HEK293 (cell line): ENCODE results near the gene CYP27B1.

Experiments used
- EGR2 ChIP-seq: fragments of 450-650 bp; formaldehyde crosslinking; IDR thresholded peaks from 2 replicates; pipeline ENCODE4 v1.5.1; 2016; ENCODE audit warnings: low read depth, missing biosample characterization, missing genetic modification characterization
- HOXD13 ChIP-seq: sonication (generic); formaldehyde crosslinking; IDR thresholded peaks from 2 replicates; pipeline ENCODE4 v1.8.0; 2022; ENCODE audit warnings: missing genetic modification reagents, borderline replicate concordance
- KLF1 ChIP-seq: fragments of 450-650 bp; formaldehyde crosslinking; IDR thresholded peaks from 2 replicates; pipeline ENCODE4 v1.5.1; 2016; ENCODE audit warnings: missing biosample characterization, missing genetic modification characterization
- KLF10 ChIP-seq: fragments of 450-650 bp; IDR thresholded peaks from 2 replicates; pipeline ENCODE4 v1.5.1; 2018; ENCODE audit warnings: missing biosample characterization, mild to moderate bottlenecking, missing genetic modification characterization
- KLF17 ChIP-seq: fragments of 450-650 bp; formaldehyde crosslinking; IDR thresholded peaks from 2 replicates; pipeline ENCODE4 v1.5.1; 2016; ENCODE audit warnings: missing biosample characterization, missing genetic modification characterization
- KLF7 ChIP-seq: fragments of 450-650 bp; formaldehyde crosslinking; IDR thresholded peaks from 2 replicates; pipeline ENCODE4 v1.5.1; 2016; ENCODE audit warnings: missing biosample characterization, missing genetic modification characterization, borderline replicate concordance
- KLF8 ChIP-seq: fragments of 450-650 bp; formaldehyde crosslinking; IDR thresholded peaks from 2 replicates; pipeline ENCODE4 v1.5.1; 2016; ENCODE audit warnings: missing biosample characterization, missing genetic modification characterization
- MEIS1 ChIP-seq: sonication (generic); formaldehyde crosslinking; IDR thresholded peaks from 2 replicates; pipeline ENCODE4 v1.8.1; 2022; ENCODE audit warnings: missing genetic modification reagents, mild to moderate bottlenecking, borderline replicate concordance
- PRDM10 ChIP-seq: fragments of 450-650 bp; formaldehyde crosslinking; IDR thresholded peaks from 2 replicates; pipeline ENCODE4 v1.5.1; 2016; ENCODE audit warnings: missing biosample characterization, missing genetic modification characterization
- ZBTB1 ChIP-seq: fragments of 450-650 bp; formaldehyde crosslinking; IDR thresholded peaks from 2 replicates; pipeline ENCODE4 v1.5.1; 2016; ENCODE audit warnings: missing biosample characterization, missing genetic modification characterization
- ZBTB10 ChIP-seq: fragments of 450-650 bp; formaldehyde crosslinking; IDR thresholded peaks from 2 replicates; pipeline ENCODE4 v1.5.1; 2016; ENCODE audit warnings: missing biosample characterization, missing genetic modification characterization
- ZBTB44 ChIP-seq: fragments of 450-650 bp; IDR thresholded peaks from 2 replicates; pipeline ENCODE4 v1.5.1; 2018; ENCODE audit warnings: missing biosample characterization, mild to moderate bottlenecking, missing genetic modification characterization
- ZBTB48 ChIP-seq: fragments of 450-650 bp; formaldehyde crosslinking; IDR thresholded peaks from 2 replicates; pipeline ENCODE4 v1.5.1; 2016; ENCODE audit warnings: missing biosample characterization, missing genetic modification characterization
- ZBTB6 ChIP-seq: fragments of 450-650 bp; formaldehyde crosslinking; IDR thresholded peaks from 2 replicates; pipeline ENCODE4 v1.5.1; 2017; ENCODE audit warnings: missing biosample characterization, missing genetic modification characterization
- ZNF140 ChIP-seq: fragments of 450-650 bp; formaldehyde crosslinking; IDR thresholded peaks from 2 replicates; pipeline ENCODE4 v1.5.1; 2016; ENCODE audit warnings: missing biosample characterization, missing genetic modification characterization
- ZNF211 ChIP-seq: fragments of 450-650 bp; formaldehyde crosslinking; IDR thresholded peaks from 2 replicates; pipeline ENCODE4 v1.5.1; 2016; ENCODE audit warnings: low read depth, missing biosample characterization, missing genetic modification characterization
- ZNF292 ChIP-seq: fragments of 450-650 bp; formaldehyde crosslinking; IDR thresholded peaks from 2 replicates; pipeline ENCODE4 v1.5.1; 2016; ENCODE audit warnings: low read depth, missing biosample characterization, missing genetic modification characterization, borderline replicate concordance
- ZNF341 ChIP-seq: fragments of 450-650 bp; formaldehyde crosslinking; IDR thresholded peaks from 2 replicates; pipeline ENCODE4; 2016; ENCODE audit warnings: low read depth, missing biosample characterization, missing genetic modification characterization
- ZNF37A ChIP-seq: fragments of 450-650 bp; IDR thresholded peaks from 2 replicates; pipeline ENCODE4 v1.5.1; 2018; ENCODE audit warnings: missing biosample characterization, missing genetic modification characterization
- ZNF416 ChIP-seq: fragments of 450-650 bp; formaldehyde crosslinking; IDR thresholded peaks from 2 replicates; pipeline ENCODE4 v1.5.1; 2016; ENCODE audit warnings: missing biosample characterization, missing genetic modification characterization
- ZNF510 ChIP-seq: fragments of 450-650 bp; formaldehyde crosslinking; IDR thresholded peaks from 2 replicates; pipeline ENCODE4 v1.5.1; 2018; ENCODE audit warnings: mild to moderate bottlenecking, missing genetic modification characterization, missing biosample characterization; ENCODE audit not compliant: insufficient replicate concordance
- ZNF704 ChIP-seq: fragments of 450-650 bp; formaldehyde crosslinking; IDR thresholded peaks from 2 replicates; pipeline ENCODE4 v1.5.1; 2016; ENCODE audit warnings: missing biosample characterization, missing genetic modification characterization
- ZNF707 ChIP-seq: fragments of 450-650 bp; formaldehyde crosslinking; IDR thresholded peaks from 2 replicates; pipeline ENCODE4 v1.5.1; 2016; ENCODE audit warnings: missing biosample characterization, missing genetic modification characterization
- ZNF785 ChIP-seq: fragments of 450-650 bp; formaldehyde crosslinking; IDR thresholded peaks from 2 replicates; pipeline ENCODE4 v1.5.1; 2016; ENCODE audit warnings: missing biosample characterization, missing genetic modification characterization

CYP27B1 gene

GRCh38 chr12:57735952-57736740 is 30.7 kb downstream of the CYP27B1 start (continued):
- TF ChIP-seq PRDM10 (tag by site-specific recombination) (peak; percentile 74), ZNF37A (no peak), ZNF341 (peak; percentile 44), ZNF510 (tag by site-specific recombination) (no peak), ZBTB1 (tag by site-specific recombination) (no peak), ZBTB48 (0 out of 2 replicates have a peak, but pooled peaks have one; percentile 1), KLF8 (no peak; the same call in 1 of the 2 replicates), ZNF211 (no peak), ZBTB44 (tag by site-specific recombination) (no peak), KLF7 (tag by site-specific recombination) (no peak), ZNF704 (tag by site-specific recombination) (no peak), ZNF707 (tag by site-specific recombination) (no peak), MEIS1 (no peak), HOXD13 (CRISPR knock-in tag) (no peak), KLF10 (peak; percentile 43; the same call in 1 of the 2 replicates), KLF17 (tag by site-specific recombination) (0 out of 2 replicates have a peak, but pooled peaks have one; percentile 36), ZNF292 (tag by site-specific recombination) (no peak), ZNF140 (no peak), ZBTB10 (tag by site-specific recombination) (0 out of 2 replicates have a peak, but pooled peaks have one; percentile 24), ZNF785 (tag by site-specific recombination) (no peak), KLF1 (tag by site-specific recombination) (no peak), ZNF416 (tag by site-specific recombination) (no peak), EGR2 (tag by site-specific recombination) (peak; percentile 69), ZBTB6 (tag by site-specific recombination) (peak; percentile 99)
